ENCODE results near the gene CD36.
"Not testable (repeated sequence)": the region's sequence is repeated elsewhere in the genome, so short reads cannot be mapped to it uniquely, and the experiment has no call there.

Gene CD36

GRCh38 chr7:80654887-80655340 is 16.5 kb downstream of the CD36 start:
- DNase-seq: no peak

DNA sequence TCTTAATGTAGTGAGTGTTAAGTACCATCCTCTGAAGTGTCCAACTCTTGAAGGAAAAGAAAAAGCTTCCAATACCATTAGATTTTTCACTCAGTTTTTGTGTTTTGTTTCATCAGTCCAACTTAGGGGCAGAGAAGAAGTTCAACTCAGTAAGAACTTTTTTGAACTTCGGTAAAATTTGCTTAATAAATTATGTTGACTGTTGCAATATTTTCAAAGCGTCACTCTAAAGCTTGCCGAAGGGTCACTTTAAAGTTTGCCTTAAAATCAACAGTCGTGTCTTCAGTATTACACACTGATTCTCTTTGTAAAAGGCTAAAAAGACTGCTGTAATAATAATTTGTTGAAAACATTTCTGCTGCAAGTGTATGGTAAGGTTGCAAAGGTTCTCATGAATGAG is 17.6 kb downstream of the CD36 start:
- no peak for DNase-seq

- DNase-seq: peak; percentile 38
Observed at GRCh38 chr7:80659120-80660055, 20.9 kb downstream of the CD36 start.

GRCh38 chr7:80660939-80661338 is 22.5 kb downstream of the CD36 start:
- DNase-seq: no peak

DNA sequence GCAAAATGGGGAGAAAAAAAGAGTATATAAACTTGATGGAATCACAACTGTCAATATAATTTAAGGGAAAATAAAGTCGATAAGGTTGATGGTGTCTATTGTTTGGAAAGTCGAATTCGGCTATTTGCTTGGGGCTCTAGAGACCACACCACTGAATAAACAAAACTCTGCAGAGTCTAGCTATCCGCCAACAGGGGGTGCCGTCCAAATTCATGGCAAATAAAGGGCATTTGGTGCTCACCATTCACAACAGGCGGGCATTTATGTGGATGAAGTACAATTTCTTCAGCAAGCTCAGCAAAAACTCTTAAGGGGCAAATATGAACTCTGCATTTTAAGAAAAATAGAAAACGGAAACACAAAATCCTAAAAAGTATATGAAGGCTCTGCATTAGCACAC is 23.3 kb downstream of the CD36 start:
- DNase-seq: no peak

- no peak for DNase-seq
Observed at GRCh38 chr7:80662252-80662651, 23.8 kb downstream of the CD36 start.

DNA sequence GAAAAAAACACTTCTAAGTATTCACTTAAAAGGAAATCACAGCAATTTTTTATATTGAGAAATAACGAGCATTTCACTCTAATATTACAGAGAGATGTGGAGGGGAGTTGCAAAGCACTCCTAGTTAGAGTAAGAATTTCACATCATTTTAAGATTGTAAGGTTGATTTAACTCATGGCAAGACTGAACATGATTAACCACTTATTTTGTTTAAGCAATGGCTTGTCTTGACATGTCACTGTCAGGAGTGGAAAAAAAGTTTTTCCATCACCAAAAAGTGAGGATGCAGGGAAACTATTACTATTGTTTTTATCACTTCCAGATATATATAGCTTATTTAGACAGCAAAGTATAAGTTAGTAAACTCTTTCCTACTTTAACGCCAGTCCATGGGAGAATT is 27.1 kb downstream of the CD36 start:
- no peak for DNase-seq

DNA sequence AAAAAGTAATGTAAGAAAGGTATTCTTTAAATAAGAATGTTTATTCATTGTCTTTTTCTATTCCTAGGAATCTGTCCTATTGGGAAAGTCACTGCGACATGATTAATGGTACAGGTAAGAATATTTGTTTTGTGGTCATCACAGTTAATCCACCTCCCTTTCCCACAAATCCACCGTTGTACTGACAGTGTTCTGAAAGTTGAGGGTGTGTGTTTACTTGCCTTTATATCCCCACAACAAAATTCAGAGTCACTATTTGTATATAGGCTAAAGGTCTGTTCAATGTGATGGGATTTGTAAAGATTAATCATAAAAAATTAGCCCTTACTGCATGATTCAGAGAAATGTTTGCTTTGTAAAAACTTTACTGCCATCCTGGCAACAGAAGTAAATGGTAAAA is 27.9 kb downstream of the CD36 start:
- no peak for DNase-seq

DNA sequence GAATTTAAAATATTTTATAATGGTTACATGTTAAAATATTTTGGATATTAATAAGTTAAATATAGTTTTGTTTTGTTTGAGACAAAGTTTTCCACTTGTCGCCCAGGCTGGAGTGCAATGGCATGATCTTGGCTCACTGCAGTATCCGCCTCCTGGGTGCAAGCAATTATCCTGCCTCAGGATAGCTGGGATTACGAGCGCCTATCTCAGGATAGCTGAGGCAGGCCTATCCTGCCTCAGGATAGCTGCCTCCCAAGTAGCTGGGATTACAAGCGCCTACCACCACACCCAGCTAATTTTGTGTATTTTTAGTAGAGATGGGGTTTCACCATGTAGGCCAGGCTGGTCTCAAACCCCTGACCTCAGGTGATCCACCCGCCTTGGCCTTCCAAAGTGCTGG is 30.9 kb downstream of the CD36 start:
- DNase-seq: not testable (repeated sequence)

DNA sequence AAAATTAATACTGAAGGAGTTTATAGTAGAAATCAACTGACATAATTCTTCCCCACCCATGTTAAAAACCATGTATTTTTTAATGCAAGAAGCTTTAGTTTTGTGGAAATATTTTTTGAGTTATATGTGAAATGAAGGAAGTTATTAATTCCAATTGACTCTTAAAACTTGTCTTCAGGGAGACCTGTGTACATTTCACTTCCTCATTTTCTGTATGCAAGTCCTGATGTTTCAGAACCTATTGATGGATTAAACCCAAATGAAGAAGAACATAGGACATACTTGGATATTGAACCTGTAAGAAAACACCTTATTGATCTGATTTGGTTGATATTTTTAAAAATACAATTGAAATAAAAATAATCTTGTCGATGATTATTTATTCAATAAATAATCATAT is 33.3 kb downstream of the CD36 start:
- no peak for DNase-seq

GRCh38 chr7:80675090-80675489 is 36.6 kb downstream of the CD36 start:
- no peak for DNase-seq

- no peak for DNase-seq
Observed at GRCh38 chr7:80676404-80676803, 38.0 kb downstream of the CD36 start.

GRCh38 chr7:80677629-80678028 is 39.2 kb downstream of the CD36 start:
- DNase-seq: no peak

GRCh38 chr7:80678707-80679106 is 40.3 kb downstream of the CD36 start:
- no peak for DNase-seq

GRCh38 chr7:80679921-80680907 is 41.8 kb downstream of the CD36 start:
- peak; percentile 87 for DNase-seq

DNA sequence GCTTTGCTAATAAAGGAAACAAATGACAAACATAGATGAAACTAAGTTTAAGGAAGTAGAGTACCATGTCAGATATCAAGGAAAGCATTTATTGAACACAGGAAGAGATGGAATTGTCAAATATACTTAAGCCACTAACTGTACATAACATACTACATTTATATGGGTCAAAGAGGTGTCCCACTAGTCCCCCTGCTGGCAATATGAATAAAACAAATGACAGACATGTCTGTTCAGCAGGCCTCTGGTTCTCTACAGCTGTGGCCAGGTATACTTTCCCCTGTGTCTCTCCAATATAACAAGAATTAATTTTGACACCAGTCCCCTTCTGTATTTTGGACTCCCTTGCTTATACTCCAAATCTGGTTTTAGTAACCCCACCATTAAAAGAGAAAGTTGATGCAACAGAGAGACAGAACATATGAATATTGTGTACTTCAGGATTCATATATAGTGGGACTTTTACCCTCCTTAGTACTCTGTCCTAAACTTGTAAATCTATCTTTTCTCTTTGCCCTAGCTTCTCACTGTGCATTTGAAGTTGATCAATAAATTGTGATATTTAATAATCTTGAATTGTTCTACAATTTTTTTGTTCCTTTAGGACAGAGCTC is 42.9 kb downstream of the CD36 start:
- DNase-seq: peak; percentile 54

DNA sequence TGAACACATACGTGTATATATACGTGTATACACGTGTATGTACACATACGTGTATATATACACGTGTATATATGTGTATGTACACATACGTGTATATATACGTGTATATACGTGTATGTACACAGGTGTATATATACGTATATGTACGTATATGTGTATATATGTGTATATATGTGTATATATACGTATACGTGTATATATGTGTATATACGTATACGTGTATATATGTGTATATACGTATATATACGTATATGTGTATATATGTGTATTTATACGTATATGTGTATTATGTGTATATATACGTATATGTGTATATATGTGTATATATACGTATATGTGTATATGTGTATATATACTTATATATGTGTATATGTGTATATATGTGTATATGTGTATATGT is 44.3 kb downstream of the CD36 start:
- no peak for DNase-seq

DNA sequence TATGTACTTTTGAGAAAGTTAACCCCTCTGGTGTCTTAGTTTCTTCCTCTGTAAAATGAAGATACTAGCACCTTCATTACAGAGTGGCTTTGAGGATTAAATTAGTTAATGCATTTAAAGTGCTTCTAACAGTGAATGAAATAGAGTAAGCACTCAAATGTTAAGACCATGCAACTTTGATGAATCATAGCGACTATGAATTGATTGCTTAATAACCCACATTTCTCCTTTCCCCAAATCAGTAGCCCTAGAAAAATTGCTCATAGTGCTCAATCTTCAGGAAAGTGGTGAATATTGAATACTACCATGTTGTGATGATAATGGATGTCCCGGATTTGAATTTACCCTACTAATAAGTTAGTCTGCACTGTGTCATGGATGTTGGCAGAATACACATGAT is 48.1 kb downstream of the CD36 start:
- DNase-seq: peak; percentile 79

- peak; percentile 36 for DNase-seq
Observed at GRCh38 chr7:80699045-80699638, 60.7 kb downstream of the CD36 start.

- peak; percentile 25 for DNase-seq
Observed at GRCh38 chr7:80699721-80700256, 61.3 kb downstream of the CD36 start.

DNA sequence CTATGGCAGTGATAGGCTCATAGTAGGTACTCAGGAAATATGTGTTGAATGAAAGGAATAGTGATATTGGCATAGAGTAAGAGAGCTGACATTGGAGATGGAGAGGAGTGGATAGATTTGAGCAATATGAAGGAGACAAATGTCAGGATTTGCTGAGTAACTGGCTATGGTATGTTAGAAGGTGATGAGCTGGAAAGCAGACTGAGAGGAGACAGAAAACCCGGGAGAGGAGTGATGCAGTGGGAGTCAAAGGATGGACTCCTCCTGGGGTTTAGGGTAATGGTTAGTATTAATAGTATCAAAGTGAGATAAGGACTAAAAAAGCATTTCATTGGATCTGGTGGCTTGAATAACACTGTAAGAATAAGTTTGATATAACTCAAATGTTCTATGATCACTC is 64.8 kb downstream of the CD36 start:
- DNase-seq: no peak

DNA sequence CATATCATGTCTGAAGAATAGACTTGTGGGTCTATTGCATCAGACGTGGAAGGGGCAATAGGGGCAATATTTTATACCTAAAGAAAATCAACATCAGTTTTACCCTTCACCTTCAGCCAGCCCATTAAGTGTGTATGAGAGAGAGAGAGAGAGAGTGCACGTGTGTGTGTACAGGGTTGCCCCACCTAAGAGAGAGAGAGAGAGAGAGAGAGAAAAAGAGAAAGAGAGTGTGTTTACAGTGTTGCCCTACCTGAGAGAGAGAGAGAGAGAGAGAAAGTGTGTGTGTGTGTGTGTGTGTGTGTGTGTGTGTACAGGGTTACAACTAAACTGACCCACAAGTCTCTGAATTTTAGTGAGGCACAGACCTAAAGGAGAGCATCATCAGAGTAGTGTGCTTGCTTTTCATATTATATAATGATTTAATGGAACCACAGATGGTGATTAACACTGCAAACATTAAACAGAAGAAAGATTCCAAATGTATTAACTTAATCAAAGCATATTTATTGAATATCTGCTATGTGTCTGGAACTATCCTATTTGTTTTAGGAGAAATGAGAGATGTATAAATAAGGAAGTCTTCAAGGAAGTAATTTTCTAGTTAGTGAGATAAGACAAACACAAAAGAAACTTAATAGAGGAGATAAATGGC is 66.8 kb downstream of the CD36 start:
- DNase-seq: no peak
